ENCODE data around the gene HYAL4. TPM values are rescaled to one million over a fixed set of nuclear protein-coding genes. Genes with fewer than 3 reads are reported as not detected.

The HYAL4 gene
- total RNA-seq, 2 donors from 2014 or later = 0.51 to 1.2 TPM

DNA sequence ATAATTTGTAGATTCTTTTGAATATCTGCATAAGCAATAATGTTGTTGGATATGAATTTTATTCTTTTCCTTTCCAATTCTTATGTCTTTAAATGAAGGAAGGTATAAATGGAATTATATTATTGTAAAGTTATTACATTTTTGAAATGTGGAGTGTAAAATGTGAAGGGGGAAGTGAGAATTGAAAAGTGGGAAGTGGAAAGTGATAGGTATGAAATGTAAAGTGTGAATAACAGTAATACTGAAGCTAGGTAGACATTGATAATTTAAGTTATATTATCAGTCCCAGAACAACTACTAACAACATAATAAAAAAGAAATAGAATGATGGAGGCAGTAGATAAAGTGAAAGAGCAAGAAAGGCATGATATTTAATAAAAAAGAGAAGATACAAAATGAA, 39.7 kb upstream of the HYAL4 start:
- Mint-ChIP-seq H3K9me3 (peaks cover 9% of the 10 kb centered on the region), H3K27ac (no peak overlapping the region), H3K4me3 (no peak overlapping the region), H3K4me1 (no peaks in the 10 kb centered on the region), H3K27me3 (ENCODE audit: insufficient read depth) (no peaks in the 10 kb centered on the region), H3K36me3 (ENCODE audit: low read depth) (no peaks in the 10 kb centered on the region)
- Histone ChIP-seq H3K9me3 (ENCODE audit: control insufficient read depth, low read length) (peaks cover 6% of the 10 kb centered on the region), H3K27me3 (ENCODE audit: control insufficient read depth, insufficient read depth, low read length, poor library complexity, severe bottlenecking) (no peaks in the 10 kb centered on the region), H3K36me3 (ENCODE audit: control insufficient read depth, insufficient read depth, low read length) (no peaks in the 10 kb centered on the region), H3K4me3 (ENCODE audit: low read length) (no peak overlapping the region), H3K27ac (ENCODE audit: low read depth, low read length) (no peak overlapping the region), H3K4me1 (ENCODE audit: control insufficient read depth, insufficient read depth, low read length) (no peaks in the 10 kb centered on the region), H3K9ac (ENCODE audit: extremely low read depth, low read length, poor library complexity, severe bottlenecking) (no peak overlapping the region)
- no peak for DNase-seq
- TF ChIP-seq, protein P1, sequence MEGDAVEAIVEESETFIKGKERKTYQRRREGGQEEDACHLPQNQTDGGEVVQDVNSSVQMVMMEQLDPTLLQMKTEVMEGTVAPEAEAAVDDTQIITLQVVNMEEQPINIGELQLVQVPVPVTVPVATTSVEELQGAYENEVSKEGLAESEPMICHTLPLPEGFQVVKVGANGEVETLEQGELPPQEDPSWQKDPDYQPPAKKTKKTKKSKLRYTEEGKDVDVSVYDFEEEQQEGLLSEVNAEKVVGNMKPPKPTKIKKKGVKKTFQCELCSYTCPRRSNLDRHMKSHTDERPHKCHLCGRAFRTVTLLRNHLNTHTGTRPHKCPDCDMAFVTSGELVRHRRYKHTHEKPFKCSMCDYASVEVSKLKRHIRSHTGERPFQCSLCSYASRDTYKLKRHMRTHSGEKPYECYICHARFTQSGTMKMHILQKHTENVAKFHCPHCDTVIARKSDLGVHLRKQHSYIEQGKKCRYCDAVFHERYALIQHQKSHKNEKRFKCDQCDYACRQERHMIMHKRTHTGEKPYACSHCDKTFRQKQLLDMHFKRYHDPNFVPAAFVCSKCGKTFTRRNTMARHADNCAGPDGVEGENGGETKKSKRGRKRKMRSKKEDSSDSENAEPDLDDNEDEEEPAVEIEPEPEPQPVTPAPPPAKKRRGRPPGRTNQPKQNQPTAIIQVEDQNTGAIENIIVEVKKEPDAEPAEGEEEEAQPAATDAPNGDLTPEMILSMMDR (conservative IDR thresholded peaks at IDR 0.05) = no peak

DNA sequence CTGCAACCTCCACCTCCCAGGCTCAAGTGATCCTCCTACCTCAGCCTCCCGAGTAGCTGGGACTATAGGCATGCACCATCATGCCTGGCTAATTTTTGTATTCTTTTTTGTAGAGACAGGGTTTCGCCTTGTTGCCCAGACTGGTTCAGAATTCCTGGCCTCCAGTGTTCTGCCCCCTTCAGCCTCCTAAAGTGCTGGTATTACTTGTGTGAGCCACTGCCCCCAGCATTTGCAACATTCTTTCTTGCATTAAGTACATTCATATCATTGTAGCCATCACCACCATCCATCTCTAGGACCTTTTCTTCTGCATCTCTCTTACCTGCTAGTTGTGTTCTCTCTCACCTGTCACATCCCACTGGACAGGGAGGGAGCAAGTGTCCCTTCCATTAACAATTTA, 35.5 kb upstream of the HYAL4 start:
- WGBS, 2 experiments (ENCODE audit: insufficient coverage in 1 of 2, insufficient read length in 1 of 2) = 85 to 94% methylated on average over 2 of the region's 2 CpGs
- H3K27me3 ChIP-seq (ENCODE audit: control insufficient read depth, insufficient read depth, low read length, poor library complexity, severe bottlenecking) = no peaks in the 10 kb centered on the region
- H3K27ac ChIP-seq (ENCODE audit: low read depth, low read length) = no peak overlapping the region
- H3K9me3 ChIP-seq (ENCODE audit: control insufficient read depth, low read length) = peaks cover 12% of the 10 kb centered on the region
- Mint-ChIP-seq H3K27ac (no peak overlapping the region), H3K27me3 (ENCODE audit: insufficient read depth) (no peaks in the 10 kb centered on the region), H3K4me3 (no peak overlapping the region), H3K36me3 (ENCODE audit: low read depth) (no peaks in the 10 kb centered on the region), H3K4me1 (no peaks in the 10 kb centered on the region), H3K9me3 (peaks cover 9% of the 10 kb centered on the region)
- H3K4me3 ChIP-seq (ENCODE audit: low read length) = no peak overlapping the region
- TF ChIP-seq, protein P1 (conservative IDR thresholded peaks at IDR 0.05) = no peak
- no peaks in the 10 kb centered on the region for H3K36me3 ChIP-seq (ENCODE audit: control insufficient read depth, insufficient read depth, low read length)
- no peak overlapping the region for H3K9ac ChIP-seq (ENCODE audit: extremely low read depth, low read length, poor library complexity, severe bottlenecking)
- no peak for DNase-seq
- no peaks in the 10 kb centered on the region for H3K4me1 ChIP-seq (ENCODE audit: control insufficient read depth, insufficient read depth, low read length)

DNA sequence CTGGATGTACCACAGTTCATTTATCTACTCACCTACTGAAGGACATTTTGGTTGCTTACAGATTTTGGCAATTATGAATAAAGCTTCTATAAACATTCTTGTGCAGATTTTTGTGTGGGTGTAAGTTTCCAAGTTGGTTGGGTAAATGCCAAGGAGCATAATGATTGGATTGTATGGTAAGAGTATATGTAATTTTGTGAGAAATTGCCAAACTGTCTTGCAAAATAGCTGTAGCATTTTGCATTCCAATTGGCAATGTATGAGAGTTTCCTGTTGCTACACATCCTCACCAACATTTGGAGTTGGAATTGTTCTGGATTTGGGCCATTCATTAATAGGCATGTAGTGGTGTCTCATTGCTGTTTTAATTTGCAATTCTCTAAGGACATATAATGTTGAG, 33.9 kb upstream of the HYAL4 start:
- Histone ChIP-seq H3K27ac (ENCODE audit: low read depth, low read length) (no peak overlapping the region), H3K9ac (ENCODE audit: extremely low read depth, low read length, poor library complexity, severe bottlenecking) (no peak overlapping the region), H3K9me3 (ENCODE audit: control insufficient read depth, low read length) (peaks cover 12% of the 10 kb centered on the region), H3K27me3 (ENCODE audit: control insufficient read depth, insufficient read depth, low read length, poor library complexity, severe bottlenecking) (no peaks in the 10 kb centered on the region), H3K4me3 (ENCODE audit: low read length) (no peak overlapping the region), H3K36me3 (ENCODE audit: control insufficient read depth, insufficient read depth, low read length) (no peaks in the 10 kb centered on the region), H3K4me1 (ENCODE audit: control insufficient read depth, insufficient read depth, low read length) (no peaks in the 10 kb centered on the region)
- no peak overlapping the region for H3K4me3 Mint-ChIP-seq
- TF ChIP-seq, protein P1 (conservative IDR thresholded peaks at IDR 0.05) = no peak
- peaks cover 9% of the 10 kb centered on the region for H3K9me3 Mint-ChIP-seq
- H3K27ac Mint-ChIP-seq = no peak overlapping the region
- DNase-seq = no peak
- no peaks in the 10 kb centered on the region for H3K27me3 Mint-ChIP-seq (ENCODE audit: insufficient read depth)
- peaks cover 5% of the 10 kb centered on the region for H3K4me1 Mint-ChIP-seq
- H3K36me3 Mint-ChIP-seq (ENCODE audit: low read depth) = no peaks in the 10 kb centered on the region
